Small intestine (tissue), 7 donors: ENCODE results near the gene FTSJ3. TPM values are rescaled to one million over a fixed set of nuclear protein-coding genes. Genes with fewer than 3 reads are reported as not detected.

Source experiments
- DNase-seq, 2 donors: peaks; one replicate each; pipeline versions ENCODE4 v3.0.0 to v3.0.0-alpha.2; 2013
- FAIRE-seq: peaks from 2 replicates; lab custom pipeline; 2012; peaks lifted over from hg19 to GRCh38; lab: Jason Lieb, UNC
- H3K27ac ChIP-seq, 3 donors: one replicate each; pipeline ENCODE4 v1.5.1; 2013; ENCODE audit warnings: low read length in 2 of 3, mild to moderate bottlenecking in 2 of 3, control low read depth in 1 of 3, inconsistent platforms in 1 of 3, low read depth in 1 of 3, moderate library complexity in 1 of 3
- H3K27me3 ChIP-seq, 3 donors: one replicate each; pipeline ENCODE4 v1.6.1; 2013; ENCODE audit warnings: low read length in 3 of 3, inconsistent platforms in 1 of 3; ENCODE audit not compliant: control insufficient read depth in 3 of 3, insufficient read depth in 3 of 3
- H3K36me3 ChIP-seq, 3 donors: one replicate each; pipeline ENCODE4 v1.6.1; 2013; ENCODE audit warnings: low read length in 3 of 3, inconsistent platforms in 1 of 3, low read depth in 1 of 3, mild to moderate bottlenecking in 1 of 3, moderate library complexity in 1 of 3; ENCODE audit not compliant: control insufficient read depth in 3 of 3, insufficient read depth in 2 of 3
- H3K4me1 ChIP-seq, 3 donors: one replicate each; pipeline ENCODE4 v1.6.1; 2013; ENCODE audit warnings: low read length in 2 of 3, inconsistent platforms in 1 of 3, low read depth in 1 of 3, mild to moderate bottlenecking in 1 of 3, moderate library complexity in 1 of 3; ENCODE audit not compliant: control insufficient read depth in 3 of 3, insufficient read depth in 2 of 3
- H3K4me3 ChIP-seq, 3 donors: one replicate each; pipeline ENCODE4 v1.5.1; 2013; ENCODE audit warnings: low read length in 3 of 3, control low read depth in 1 of 3, inconsistent platforms in 1 of 3, low read depth in 1 of 3, mild to moderate bottlenecking in 1 of 3, moderate library complexity in 1 of 3
- H3K9me3 ChIP-seq, 2 donors: one replicate each; pipeline ENCODE4 v1.6.1; 2013; ENCODE audit warnings: low read depth in 1 of 2, low read length in 1 of 2; ENCODE audit not compliant: control insufficient read depth in 2 of 2, insufficient read depth in 1 of 2
- WGBS, 3 donors: extraction: QIAGEN DNeasy Blood & Tissue Kit; methylation state at CpG; one replicate each; pipeline ENCODE4 v1.1.7; 2013; 5-methylcytosine and 5-hydroxymethylcytosine counted together
- polyA plus RNA-seq, 4 donors: library from polyadenylated mRNA; stranded (reverse) in 3 of 4; unstranded in 1 of 4; fragments of 200-250 nt in 3 of 4; fragments of 120-200 nt in 1 of 4; gene quantifications; one replicate each; pipeline versions ENCODE4 v1.2.1 to v1.2.3, GENCODE V29; 2013
- donor health status: healthy with polysubstance abuse.
- donor health status: control.
- donor health status: control.
- donor health status: Bipolar disorder and iron deficiency.
- donor health status: healthy.

The FTSJ3 gene
- polyA plus RNA-seq, 4 donors, result 13.9 to 45.5 (median 19.7) TPM

GRCh38 chr17:63834431-63835166 is 7.1 kb upstream of the FTSJ3 start:
- Histone ChIP-seq H3K4me3 (no peak overlapping the region), H3K27me3 (no peaks in the 10 kb centered on the region), H3K36me3 (peaks cover 28 to 86% (median 30%) of the 10 kb centered on the region in 3 donors), H3K9me3 (no peaks in the 10 kb centered on the region), H3K27ac (no peak overlapping the region), H3K4me1 (peaks cover 3 to 7% (median 5%) of the 10 kb centered on the region in 3 donors)
- FAIRE-seq, result no peak
- WGBS, 3 donors, result 39 to 44% (median 41%) methylated on average over 13 of the region's 13 CpGs
- DNase-seq, result peak; percentile 74 to 84

- peaks cover 30 to 92% (median 31%) of the 10 kb centered on the region in 3 donors for H3K36me3 ChIP-seq
- H3K4me1 ChIP-seq, result peaks cover 3 to 6% (median 3%) of the 10 kb centered on the region in 3 donors
- no peak overlapping the region for H3K4me3 ChIP-seq
- DNase-seq (no peak), FAIRE-seq (no peak)
- 92 to 94% (median 93%) methylated on average over 15 of the region's 15 CpGs for WGBS, 3 donors
- H3K27ac ChIP-seq, result no peak overlapping the region
- H3K9me3 ChIP-seq, result no peaks in the 10 kb centered on the region
- H3K27me3 ChIP-seq, result no peaks in the 10 kb centered on the region
These were observed 6.4 kb upstream of the FTSJ3 start for GRCh38 chr17:63833741-63834373.

GRCh38 chr17:63833026-63833740 is 5.7 kb upstream of the FTSJ3 start:
- H3K4me3 ChIP-seq, result no peak overlapping the region
- H3K27ac ChIP-seq, result no peak overlapping the region
- no peaks in the 10 kb centered on the region for H3K9me3 ChIP-seq
- H3K36me3 ChIP-seq, result peaks cover 30 to 90% (median 31%) of the 10 kb centered on the region in 3 donors
- no peak for DNase-seq
- H3K4me1 ChIP-seq, result peaks cover 3 to 13% (median 5%) of the 10 kb centered on the region in 3 donors
- no peaks in the 10 kb centered on the region for H3K27me3 ChIP-seq
- WGBS, 3 donors, result 84 to 85% (median 85%) methylated on average over 14 of the region's 14 CpGs
- no peak for FAIRE-seq

GRCh38 chr17:63832455-63832854 is 5.0 kb upstream of the FTSJ3 start:
- Histone ChIP-seq H3K27me3 (no peaks in the 10 kb centered on the region), H3K9me3 (no peaks in the 10 kb centered on the region), H3K36me3 (peaks cover 30 to 83% (median 31%) of the 10 kb centered on the region in 3 donors), H3K27ac (no peak overlapping the region), H3K4me3 (no peak overlapping the region), H3K4me1 (peaks cover 3 to 15% (median 5%) of the 10 kb centered on the region in 3 donors)
- FAIRE-seq (no peak), DNase-seq (no peak)
- 79 to 83% (median 82%) methylated on average over 2 of the region's 2 CpGs for WGBS, 3 donors

GRCh38 chr17:63832014-63832413 is 4.6 kb upstream of the FTSJ3 start:
- Histone ChIP-seq H3K36me3 (peaks cover 30 to 79% (median 31%) of the 10 kb centered on the region in 3 donors), H3K9me3 (no peaks in the 10 kb centered on the region), H3K27me3 (no peaks in the 10 kb centered on the region), H3K4me3 (no peak overlapping the region), H3K27ac (no peak overlapping the region), H3K4me1 (peaks cover 3 to 15% (median 5%) of the 10 kb centered on the region in 3 donors)
- FAIRE-seq, result no peak
- DNase-seq, result no peak
- 80 to 88% (median 88%) methylated on average over 5 of the region's 5 CpGs for WGBS, 3 donors

- no peak for FAIRE-seq
- WGBS, 3 donors, result 66 to 69% (median 67%) methylated on average over 8 of the region's 8 CpGs
- Histone ChIP-seq H3K4me1 (peaks cover 3 to 15% (median 5%) of the 10 kb centered on the region in 3 donors), H3K27ac (no peak overlapping the region), H3K36me3 (peaks cover 30 to 74% (median 31%) of the 10 kb centered on the region in 3 donors), H3K4me3 (no peak overlapping the region), H3K27me3 (no peaks in the 10 kb centered on the region), H3K9me3 (no peaks in the 10 kb centered on the region)
- DNase-seq, result no peak
These were observed 4.0 kb upstream of the FTSJ3 start for GRCh38 chr17:63831505-63831904.

GRCh38 chr17:63830904-63831491 is 3.5 kb upstream of the FTSJ3 start:
- H3K9me3 ChIP-seq, result no peaks in the 10 kb centered on the region
- no peak overlapping the region for H3K4me3 ChIP-seq
- FAIRE-seq, result no peak
- H3K27ac ChIP-seq, result no peak overlapping the region
- H3K36me3 ChIP-seq, result peaks cover 30 to 70% (median 31%) of the 10 kb centered on the region in 3 donors
- WGBS, 3 donors, result 84 to 90% (median 86%) methylated on average over 15 of the region's 15 CpGs
- peaks cover 3 to 16% (median 5%) of the 10 kb centered on the region in 3 donors for H3K4me1 ChIP-seq
- DNase-seq, result no peak
- H3K27me3 ChIP-seq, result no peaks in the 10 kb centered on the region

GRCh38 chr17:63830278-63830677 is 2.8 kb upstream of the FTSJ3 start:
- no peak for DNase-seq
- H3K4me3 ChIP-seq, result no peak overlapping the region
- 91 to 98% (median 91%) methylated on average over 5 of the region's 5 CpGs for WGBS, 3 donors
- no peaks in the 10 kb centered on the region for H3K9me3 ChIP-seq
- peaks cover 30 to 66% (median 31%) of the 10 kb centered on the region in 3 donors for H3K36me3 ChIP-seq
- no peak for FAIRE-seq
- H3K4me1 ChIP-seq, result peaks cover 3 to 23% (median 5%) of the 10 kb centered on the region in 3 donors
- H3K27me3 ChIP-seq, result no peaks in the 10 kb centered on the region
- no peak overlapping the region for H3K27ac ChIP-seq
